HCT116 (cell line): ENCODE measurements around the gene PLG. TPM values are rescaled to one million over a fixed set of nuclear protein-coding genes. Genes with fewer than 3 reads are reported as not detected.

Experiments used
- ATAC-seq: fragments of 200-7000 bp; cut with Tn5 transposase; 2 replicates; pipeline ENCODE4 v1.9.1; 2020; ENCODE audit warnings: mild to moderate bottlenecking, moderate library complexity
- BruUV-seq: library from RNA; stranded (reverse); fragments of 400-500 nt; replicated peaks from 2 replicates; lab custom pipeline; 2021; lab: Mats Ljungman, UMichigan
- CTCF ChIA-PET: fragments of 300-600 bp; sonication (Branson Sonifier 250); formaldehyde crosslinking; loops from one replicate; lab custom pipeline; 2021; ENCODE audit warnings: antibody characterized with exemption; lab: Charles Lee
- POLR2A ChIA-PET: fragments of 300-600, 350-600 bp; sonication (Branson Sonifier 250); formaldehyde crosslinking; loops from one replicate; lab custom pipeline; 2021; ENCODE audit warnings: antibody characterized with exemption; lab: Charles Lee
- RAD21 ChIA-PET, 2 experiments: fragments of 300-600 bp; sonication (Branson Sonifier 250); formaldehyde crosslinking; loops; one replicate each; lab custom pipeline; 2023; ENCODE audit warnings: low total read pairs in 2 of 2; ENCODE audit not compliant: uncharacterized antibody in 2 of 2, unreplicated experiment in 2 of 2, low non-redundant PET in 1 of 2; lab: Charles Lee
- DNase-seq: peaks from one replicate; pipeline ENCODE4 v3.0.0-alpha.2; 2010; ENCODE audit warnings: low read depth, low spot score
- H2AFZ ChIP-seq: fragments of 200-600 bp; shearing (Covaris generic), sonication (generic); 2 replicates; pipeline ENCODE4 v1.6.1; 2017; ENCODE audit warnings: low read depth, mixed run types, mixed read lengths, antibody characterized with exemption, low read length; ENCODE audit not compliant: poor library complexity, severe bottlenecking
- H3K27ac ChIP-seq: 2 replicates; pipeline ENCODE4 v1.5.1; 2012; ENCODE audit warnings: low read depth, low read length
- H3K27me3 ChIP-seq: fragments of 200-600 bp; sonication (generic); 2 replicates; pipeline ENCODE4 v1.6.1; 2016; ENCODE audit warnings: mixed run types, low read length, mixed read lengths; ENCODE audit not compliant: insufficient read depth
- H3K36me3 ChIP-seq, 2 experiments: fragments of 200-500 bp in 1 of 2; fragments of 200-600 bp in 1 of 2; sonication (Bioruptor generic) in 1 of 2; sonication (generic) in 1 of 2; 2 replicates each; pipeline versions ENCODE4 v1.5.1 to v1.6.1; 2014 to 2016; ENCODE audit warnings: low read length in 2 of 2, inconsistent platforms in 1 of 2, mixed read lengths in 1 of 2, mixed run types in 1 of 2; ENCODE audit not compliant: insufficient read depth in 2 of 2, control insufficient read depth in 1 of 2
- H3K4me1 ChIP-seq, 2 experiments: fragments of 200-600 bp in 1 of 2; sonication (generic) in 1 of 2; 2 replicates each; pipeline versions ENCODE4 v1.5.1 to v1.6.1; 2012 to 2017; ENCODE audit warnings: low read length in 2 of 2, inconsistent platforms in 1 of 2, mild to moderate bottlenecking in 1 of 2, mixed read lengths in 1 of 2, mixed run types in 1 of 2, moderate library complexity in 1 of 2; ENCODE audit not compliant: insufficient read depth in 2 of 2, control insufficient read depth in 1 of 2
- H3K4me2 ChIP-seq: fragments of 200-600 bp; sonication (generic); 2 replicates; pipeline ENCODE4 v1.6.1; 2017; ENCODE audit warnings: mixed run types, low read length, mixed read lengths
- H3K4me3 ChIP-seq, 2 experiments: fragments of 200-600 bp in 1 of 2; sonication (generic) in 1 of 2; replicated peaks in 1 of 2; 2 replicates each; pipeline ENCODE4 v1.5.1; 2011 to 2016; ENCODE audit warnings: low read length in 2 of 2, control low read depth in 1 of 2, low read depth in 1 of 2, mild to moderate bottlenecking in 1 of 2, mixed read lengths in 1 of 2, mixed run types in 1 of 2
- H3K79me2 ChIP-seq: fragments of 200-600 bp; sonication (generic); 2 replicates; pipeline ENCODE4 v1.6.1; 2017; ENCODE audit warnings: mild to moderate bottlenecking, mixed run types, low read length, moderate library complexity, mixed read lengths; ENCODE audit not compliant: insufficient read depth
- H3K9ac ChIP-seq: fragments of 200-600 bp; sonication (generic); 2 replicates; pipeline ENCODE4 v1.6.1; 2016; ENCODE audit warnings: low read length, mixed read lengths
- H3K9me2 ChIP-seq: fragments of 200-600 bp; sonication (generic), shearing (Covaris generic); 2 replicates; pipeline ENCODE4 v1.6.1; 2017; ENCODE audit warnings: mixed run types, mild to moderate bottlenecking, moderate library complexity; ENCODE audit not compliant: insufficient read depth
- H3K9me3 ChIP-seq, 2 experiments: fragments of 200-500 bp in 1 of 2; fragments of 200-600 bp in 1 of 2; sonication (Bioruptor generic) in 1 of 2; sonication (generic) in 1 of 2; 2 replicates each; pipeline ENCODE4 v1.6.1; 2014 to 2017; ENCODE audit warnings: low read length in 2 of 2, mixed read lengths in 2 of 2, inconsistent platforms in 1 of 2, low read depth in 1 of 2, mild to moderate bottlenecking in 1 of 2, mixed run types in 1 of 2, moderate library complexity in 1 of 2; ENCODE audit not compliant: control insufficient read depth in 1 of 2, insufficient read depth in 1 of 2
- H4K20me1 ChIP-seq: fragments of 200-600 bp; sonication (generic), shearing (Covaris generic); 2 replicates; pipeline ENCODE4 v1.6.1; 2017; ENCODE audit warnings: mixed run types, mild to moderate bottlenecking, moderate library complexity; ENCODE audit not compliant: insufficient read depth
- CBX3 ChIP-seq: IDR thresholded peaks from 2 replicates; pipeline ENCODE4 v1.6.1; 2012; ENCODE audit warnings: low read depth
- JUND ChIP-seq: IDR thresholded peaks from 2 replicates; pipeline ENCODE4 v1.6.1; 2012
- POLR2A ChIP-seq: IDR thresholded peaks from 2 replicates; pipeline ENCODE4 v1.7.0; 2011; ENCODE audit warnings: borderline replicate concordance; ENCODE audit not compliant: insufficient read depth, insufficient read length; ENCODE audit errors: extremely low read depth
- POLR2AphosphoS5 ChIP-seq: IDR thresholded peaks from 2 replicates; pipeline ENCODE4 v1.6.1; 2011; ENCODE audit warnings: mild to moderate bottlenecking, low read depth, low read length, moderate library complexity
- RAD21 ChIP-seq: IDR thresholded peaks from 2 replicates; pipeline ENCODE4 v1.6.1; 2012; ENCODE audit warnings: low read depth, mild to moderate bottlenecking
- REST ChIP-seq: IDR thresholded peaks from 2 replicates; pipeline ENCODE4 v1.6.1; 2012; ENCODE audit warnings: low read depth
- SIN3A ChIP-seq: IDR thresholded peaks from 2 replicates; pipeline ENCODE4 v1.6.1; 2012; ENCODE audit warnings: low read depth
- SRF ChIP-seq: IDR thresholded peaks from 2 replicates; pipeline ENCODE4 v1.6.1; 2012; ENCODE audit warnings: low read depth
- TCF7L2 ChIP-seq: IDR thresholded peaks from 2 replicates; pipeline ENCODE4 v1.7.0; 2011; ENCODE audit warnings: borderline replicate concordance, inconsistent platforms; ENCODE audit not compliant: insufficient read depth, insufficient read length; ENCODE audit errors: extremely low read depth
- YY1 ChIP-seq: IDR thresholded peaks from 2 replicates; pipeline ENCODE4 v1.6.1; 2011; ENCODE audit warnings: low read length, low read depth, moderate library complexity, mild to moderate bottlenecking; ENCODE audit not compliant: insufficient replicate concordance; ENCODE audit errors: extremely low read depth
- ZFX ChIP-seq: fragments of 450-650 bp; IDR thresholded peaks from 2 replicates; pipeline ENCODE4 v1.6.1; 2017
- ZNF274 ChIP-seq: fragments of 200-500 bp; sonication (Bioruptor generic); IDR thresholded peaks from 2 replicates; pipeline ENCODE4 v1.6.1; 2014; ENCODE audit warnings: mild to moderate bottlenecking, low read depth, low read length, inconsistent platforms
- intact Hi-C: fragments of 100-400 bp; cut with micrococcal nuclease; formaldehyde crosslinking; loops from 2 replicates; pipeline ENCODE4 v1.10.0; 2022
- total RNA-seq: library from RNA; stranded (reverse); gene quantifications from one replicate; pipeline ENCODE4 v1.2.1, GENCODE V29; 2021; ENCODE audit not compliant: unreplicated experiment
- TF ChIP-seq, protein P1 (sequence below): IDR thresholded peaks from 2 replicates; pipeline ENCODE4 v1.6.1; 2011; ENCODE audit warnings: mild to moderate bottlenecking, low read length, moderate library complexity; ENCODE audit not compliant: insufficient replicate concordance; ENCODE audit errors: extremely low read depth
- TF ChIP-seq, protein P2 (sequence below), 3 experiments: fragments of 200-600 bp in 1 of 3; sonication (generic) in 1 of 3; IDR thresholded peaks in 2 of 3; conservative IDR thresholded peaks in 1 of 3; 2 replicates each; pipeline ENCODE4 v1.5.1; 2012 to 2017; ENCODE audit warnings: low read depth in 2 of 3, low read length in 2 of 3, antibody characterized with exemption in 1 of 3, borderline replicate concordance in 1 of 3, control low read depth in 1 of 3, mild to moderate bottlenecking in 1 of 3, mixed read lengths in 1 of 3, mixed run types in 1 of 3, moderate library complexity in 1 of 3; ENCODE audit not compliant: insufficient read depth in 1 of 3
- TF ChIP-seq, protein P3 (sequence below): IDR thresholded peaks from 2 replicates; pipeline ENCODE4 v1.6.1; 2012

PLG gene
- total RNA-seq, 1 experiment from 2014 or later = 0.69 TPM

- BruUV-seq = no TSS peak
- ChIA-PET POLR2A (interaction anchor here (0.5 kb wide), 1 partner anchor 524 kb away, joined by 4 read pairs; the partner anchor contains the start of gene AGPAT4), RAD21 (interaction anchor here (0.6 to 1.2 kb wide), 7 partner anchors 180 to 624 kb away, joined by 3 to 7 read pairs (median 5); no protein-coding TSS in a partner anchor), CTCF (interaction anchor here (0.6 to 2.9 kb wide), 10 partner anchors 16 to 623 kb away, joined by 3 to 46 read pairs (median 3); no protein-coding TSS in a partner anchor)
- intact Hi-C loops = loop anchor here (1.0 to 5.0 kb wide), 4 partner anchors 181 to 624 kb away; partner anchors contain the start of gene MAP3K4
- Histone ChIP-seq H3K4me3 (no peak overlapping the region), H3K9ac (no peak overlapping the region), H3K36me3 (no peaks in the 10 kb centered on the region), H3K9me3 (no peaks in the 10 kb centered on the region), H3K4me1 (no peaks in the 10 kb centered on the region), H3K4me2 (no peak overlapping the region), H3K27me3 (peaks cover 4% of the 10 kb centered on the region; the same call in 1 of the 2 replicates), H4K20me1 (no peaks in the 10 kb centered on the region), H2AFZ (no peak overlapping the region), H3K79me2 (no peaks in the 10 kb centered on the region), H3K9me2 (no peaks in the 10 kb centered on the region), H3K27ac (no peak overlapping the region)
- TF ChIP-seq YY1 (no peak), ZFX (no peak), ZNF274 (no peak), JUND (no peak), TCF7L2 (no peak), RAD21 (peak; percentile 94), SIN3A (no peak), CBX3 (no peak), REST (no peak), SRF (no peak), POLR2A (no peak), POLR2AphosphoS5 (no peak)
- TF ChIP-seq, protein P1, sequence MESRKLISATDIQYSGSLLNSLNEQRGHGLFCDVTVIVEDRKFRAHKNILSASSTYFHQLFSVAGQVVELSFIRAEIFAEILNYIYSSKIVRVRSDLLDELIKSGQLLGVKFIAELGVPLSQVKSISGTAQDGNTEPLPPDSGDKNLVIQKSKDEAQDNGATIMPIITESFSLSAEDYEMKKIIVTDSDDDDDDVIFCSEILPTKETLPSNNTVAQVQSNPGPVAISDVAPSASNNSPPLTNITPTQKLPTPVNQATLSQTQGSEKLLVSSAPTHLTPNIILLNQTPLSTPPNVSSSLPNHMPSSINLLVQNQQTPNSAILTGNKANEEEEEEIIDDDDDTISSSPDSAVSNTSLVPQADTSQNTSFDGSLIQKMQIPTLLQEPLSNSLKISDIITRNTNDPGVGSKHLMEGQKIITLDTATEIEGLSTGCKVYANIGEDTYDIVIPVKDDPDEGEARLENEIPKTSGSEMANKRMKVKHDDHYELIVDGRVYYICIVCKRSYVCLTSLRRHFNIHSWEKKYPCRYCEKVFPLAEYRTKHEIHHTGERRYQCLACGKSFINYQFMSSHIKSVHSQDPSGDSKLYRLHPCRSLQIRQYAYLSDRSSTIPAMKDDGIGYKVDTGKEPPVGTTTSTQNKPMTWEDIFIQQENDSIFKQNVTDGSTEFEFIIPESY = no peak
- TF ChIP-seq, protein P2, sequence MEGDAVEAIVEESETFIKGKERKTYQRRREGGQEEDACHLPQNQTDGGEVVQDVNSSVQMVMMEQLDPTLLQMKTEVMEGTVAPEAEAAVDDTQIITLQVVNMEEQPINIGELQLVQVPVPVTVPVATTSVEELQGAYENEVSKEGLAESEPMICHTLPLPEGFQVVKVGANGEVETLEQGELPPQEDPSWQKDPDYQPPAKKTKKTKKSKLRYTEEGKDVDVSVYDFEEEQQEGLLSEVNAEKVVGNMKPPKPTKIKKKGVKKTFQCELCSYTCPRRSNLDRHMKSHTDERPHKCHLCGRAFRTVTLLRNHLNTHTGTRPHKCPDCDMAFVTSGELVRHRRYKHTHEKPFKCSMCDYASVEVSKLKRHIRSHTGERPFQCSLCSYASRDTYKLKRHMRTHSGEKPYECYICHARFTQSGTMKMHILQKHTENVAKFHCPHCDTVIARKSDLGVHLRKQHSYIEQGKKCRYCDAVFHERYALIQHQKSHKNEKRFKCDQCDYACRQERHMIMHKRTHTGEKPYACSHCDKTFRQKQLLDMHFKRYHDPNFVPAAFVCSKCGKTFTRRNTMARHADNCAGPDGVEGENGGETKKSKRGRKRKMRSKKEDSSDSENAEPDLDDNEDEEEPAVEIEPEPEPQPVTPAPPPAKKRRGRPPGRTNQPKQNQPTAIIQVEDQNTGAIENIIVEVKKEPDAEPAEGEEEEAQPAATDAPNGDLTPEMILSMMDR (IDR thresholded peaks at IDR 0.05 in 2 of 3, conservative IDR thresholded peaks at IDR 0.05 in 1 of 3; ENCODE audit: borderline replicate concordance in 1 of 3, insufficient read depth in 1 of 3, low read depth in 2 of 3, low read length in 2 of 3) = peak; percentile 67 to 90 (median 80)
- TF ChIP-seq, protein P3, sequence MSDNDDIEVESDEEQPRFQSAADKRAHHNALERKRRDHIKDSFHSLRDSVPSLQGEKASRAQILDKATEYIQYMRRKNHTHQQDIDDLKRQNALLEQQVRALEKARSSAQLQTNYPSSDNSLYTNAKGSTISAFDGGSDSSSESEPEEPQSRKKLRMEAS = no peak
- DNase-seq (peak; percentile 18), ATAC-seq (peak; percentile 87)
These were observed 48.2 kb downstream of the PLG start for GRCh38 chr6:160750276-160750689.
